ENCODE results near the gene RNF144B.
"Not testable (repeated sequence)": the region's sequence is repeated elsewhere in the genome, so short reads cannot be mapped to it uniquely, and the experiment has no call there.

Gene RNF144B

GRCh38 chr6:18409602-18410001, 22.5 kb downstream of the RNF144B start:
- not testable (repeated sequence) for DNase-seq (ENCODE audit: low read depth)

GRCh38 chr6:18410412-18410811, 23.3 kb downstream of the RNF144B start:
- DNase-seq (ENCODE audit: low read depth): no peak

DNA sequence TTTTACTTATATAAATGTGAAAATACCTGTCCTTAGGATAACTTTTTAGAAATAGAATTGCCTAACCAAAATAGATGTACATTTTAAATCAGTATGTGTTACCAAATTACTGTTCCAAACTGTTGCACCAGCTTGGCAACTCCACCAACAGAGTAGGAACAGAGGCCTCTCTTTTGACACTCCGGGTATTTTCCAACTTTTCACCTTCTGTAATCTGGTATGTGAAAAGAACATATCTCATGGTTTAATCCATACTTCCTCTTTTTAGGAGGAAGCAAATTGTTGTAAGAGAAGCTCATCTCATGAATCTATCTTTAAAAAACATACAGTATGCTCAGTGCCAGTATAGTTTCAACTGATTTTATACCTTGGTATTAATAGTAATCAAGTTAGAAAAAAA, 24.9 kb downstream of the RNF144B start:
- DNase-seq (ENCODE audit: low read depth): no peak

DNA sequence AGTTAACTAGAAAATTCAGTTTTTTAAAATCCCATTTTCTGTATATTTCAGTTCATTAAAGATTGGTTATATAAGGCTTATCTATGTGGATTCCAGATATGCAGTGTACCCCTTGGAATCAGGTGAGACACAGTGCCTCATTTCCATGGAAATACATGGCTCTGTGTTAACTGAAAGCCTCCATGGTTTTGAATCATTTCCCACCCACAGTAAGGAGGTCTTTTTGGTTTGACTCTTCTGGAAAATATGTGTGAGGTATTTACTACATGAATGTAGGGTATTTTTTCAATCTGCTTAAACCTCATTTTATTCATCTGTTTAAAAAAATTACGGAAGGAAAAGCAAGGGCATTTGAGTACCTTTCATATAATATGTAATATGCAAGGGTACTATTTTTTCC, 25.5 kb downstream of the RNF144B start:
- DNase-seq (ENCODE audit: low read depth): peak; percentile 80

DNA sequence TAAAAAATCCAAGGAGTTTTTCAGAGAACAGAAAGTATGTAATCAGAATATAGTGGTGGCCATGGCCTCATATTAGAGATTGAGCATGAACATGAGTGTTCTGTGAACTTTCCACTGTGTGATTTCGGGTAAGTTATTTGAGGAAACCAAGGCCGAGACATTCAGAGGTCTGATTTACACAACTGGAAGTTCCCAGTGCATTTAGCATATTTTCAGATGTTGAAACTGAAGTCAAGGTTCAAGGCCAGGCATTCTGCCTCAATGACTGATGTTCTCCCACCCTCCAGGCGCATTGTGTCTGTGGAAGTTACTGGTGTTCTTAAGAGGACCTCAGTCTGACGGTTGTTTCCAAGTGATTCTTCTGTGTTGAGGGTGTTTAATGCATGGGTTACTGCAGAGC, 26.2 kb downstream of the RNF144B start:
- DNase-seq (ENCODE audit: low read depth): no peak

GRCh38 chr6:18414116-18414515, 27.0 kb downstream of the RNF144B start:
- no peak for DNase-seq (ENCODE audit: low read depth)

GRCh38 chr6:18415207-18415606, 28.1 kb downstream of the RNF144B start:
- no peak for DNase-seq (ENCODE audit: low read depth)

GRCh38 chr6:18415671-18416340, 28.7 kb downstream of the RNF144B start:
- DNase-seq (ENCODE audit: low read depth): peak; percentile 57

DNA sequence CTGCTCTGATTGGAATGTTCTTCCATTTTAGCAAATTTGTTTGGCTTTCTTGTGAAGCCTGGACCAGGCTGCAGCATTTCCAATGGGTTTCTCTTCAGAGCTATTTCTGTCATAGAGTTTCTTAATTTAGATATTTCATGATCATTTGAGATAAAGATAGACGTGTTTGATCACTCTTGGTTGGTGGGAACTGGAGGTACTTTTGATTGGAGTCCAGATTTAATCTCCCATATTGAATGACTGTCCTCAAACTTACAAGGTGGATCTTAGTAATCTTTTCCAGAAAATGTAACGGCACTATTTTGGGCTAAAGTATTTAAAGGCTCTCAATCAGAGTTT, 29.2 kb downstream of the RNF144B start:
- no peak for DNase-seq (ENCODE audit: low read depth)

- DNase-seq (ENCODE audit: low read depth): no peak
Measured at GRCh38 chr6:18420328-18420727, 33.2 kb downstream of the RNF144B start.

- DNase-seq (ENCODE audit: low read depth): no peak
Measured at GRCh38 chr6:18422136-18422535, 35.0 kb downstream of the RNF144B start.

- no peak for DNase-seq (ENCODE audit: low read depth)
Measured at GRCh38 chr6:18423426-18423825, 36.3 kb downstream of the RNF144B start.

GRCh38 chr6:18424201-18424600, 37.1 kb downstream of the RNF144B start:
- no peak for DNase-seq (ENCODE audit: low read depth)

DNA sequence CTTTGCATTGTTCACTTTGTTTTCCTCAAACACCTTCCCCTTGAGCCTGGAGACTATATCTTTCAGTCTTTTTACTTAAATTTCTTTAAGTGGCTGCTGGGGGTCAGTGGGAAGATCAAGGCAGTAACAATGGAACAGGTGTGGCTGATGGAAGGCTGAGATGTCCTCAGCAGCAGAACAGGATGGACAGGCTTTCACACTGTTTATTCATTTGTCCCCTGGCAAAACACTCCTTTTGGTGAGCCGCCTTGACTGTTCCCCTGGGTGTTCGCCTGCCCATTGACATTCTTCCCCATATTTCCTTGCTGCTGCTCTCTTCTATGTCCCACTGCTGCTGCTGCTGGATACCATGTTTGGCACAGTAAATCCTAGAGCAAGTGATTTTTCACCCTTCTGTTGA, 38.1 kb downstream of the RNF144B start:
- no peak for DNase-seq (ENCODE audit: low read depth)

DNA sequence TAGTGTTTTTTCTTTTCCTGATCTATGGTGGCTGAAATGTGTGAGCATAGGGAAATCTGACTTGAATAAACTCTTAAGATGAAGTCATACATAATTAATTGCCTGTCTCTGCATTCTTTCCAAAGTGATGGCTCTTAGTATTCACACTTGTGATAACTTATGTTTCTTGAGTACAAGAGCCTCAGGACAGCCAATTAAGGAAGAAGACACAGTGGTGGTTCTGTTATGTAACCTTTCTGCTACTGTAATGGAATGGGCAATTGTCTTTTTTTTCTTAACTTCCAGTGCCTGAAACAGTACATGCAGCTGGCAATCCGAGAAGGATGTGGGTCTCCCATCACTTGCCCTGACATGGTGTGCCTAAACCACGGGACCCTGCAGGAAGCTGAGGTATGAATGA, 40.1 kb downstream of the RNF144B start:
- no peak for DNase-seq (ENCODE audit: low read depth)

GRCh38 chr6:18429655-18430297, 42.6 kb downstream of the RNF144B start:
- no peak for DNase-seq (ENCODE audit: low read depth)

DNA sequence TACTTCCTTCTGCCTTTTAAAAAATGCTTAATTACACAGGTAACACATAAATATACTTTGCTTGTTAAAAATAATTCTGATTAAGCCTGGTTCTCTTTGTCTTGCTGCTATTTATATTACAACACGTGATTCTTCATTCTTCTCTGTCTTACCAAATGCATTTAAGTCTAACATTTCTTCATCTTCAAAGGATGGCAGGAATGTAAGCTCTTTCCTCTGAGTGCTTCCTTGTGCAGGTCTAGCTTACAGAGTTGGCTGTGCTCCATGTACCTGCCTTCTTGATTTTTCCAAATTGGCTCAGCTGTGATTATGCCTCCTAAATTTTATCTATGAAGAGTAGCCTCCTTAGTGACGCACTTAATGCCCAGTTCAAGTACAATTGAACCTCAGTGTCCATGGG, 44.4 kb downstream of the RNF144B start:
- DNase-seq (ENCODE audit: low read depth): peak; percentile 67

DNA sequence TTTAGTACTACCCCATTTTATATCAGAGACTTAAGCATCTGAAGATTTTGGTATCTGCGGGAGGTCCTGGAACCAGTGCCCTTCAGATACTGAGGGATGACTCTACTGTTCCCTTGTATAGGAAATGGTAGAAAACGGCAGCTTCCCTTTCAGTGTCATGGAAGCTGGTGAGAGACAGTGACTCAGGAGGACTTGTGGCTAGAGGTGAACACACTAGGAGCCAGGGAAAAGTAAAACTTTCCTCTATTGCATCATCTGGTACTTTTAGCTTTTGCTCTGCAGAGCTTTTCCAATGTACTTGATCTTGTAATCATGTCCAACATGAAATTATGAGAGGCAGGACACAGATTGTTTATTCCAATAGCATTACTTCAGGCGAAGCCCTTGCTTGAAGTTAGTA, 45.0 kb downstream of the RNF144B start:
- peak; percentile 93 for DNase-seq (ENCODE audit: low read depth)

DNA sequence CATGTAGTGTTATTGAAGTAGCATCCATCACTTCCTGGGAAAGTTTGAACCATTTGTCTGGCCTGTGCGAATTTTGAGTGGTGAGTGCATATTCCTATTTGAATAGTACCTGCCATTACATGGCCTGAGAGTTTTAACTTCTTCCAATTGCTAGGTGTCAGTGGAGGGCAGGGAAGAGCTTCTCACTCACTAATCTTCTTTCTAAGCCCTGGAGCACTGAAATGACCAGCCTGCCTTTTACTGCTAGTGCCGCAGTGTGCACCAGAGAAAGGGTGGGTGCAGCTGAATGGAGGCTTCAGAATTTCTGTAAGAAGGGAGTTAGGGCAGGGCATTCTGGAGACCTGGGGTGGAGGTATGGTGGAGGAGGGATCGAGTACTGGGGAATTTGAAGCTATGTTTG, 45.5 kb downstream of the RNF144B start:
- DNase-seq (ENCODE audit: low read depth): no peak

DNA sequence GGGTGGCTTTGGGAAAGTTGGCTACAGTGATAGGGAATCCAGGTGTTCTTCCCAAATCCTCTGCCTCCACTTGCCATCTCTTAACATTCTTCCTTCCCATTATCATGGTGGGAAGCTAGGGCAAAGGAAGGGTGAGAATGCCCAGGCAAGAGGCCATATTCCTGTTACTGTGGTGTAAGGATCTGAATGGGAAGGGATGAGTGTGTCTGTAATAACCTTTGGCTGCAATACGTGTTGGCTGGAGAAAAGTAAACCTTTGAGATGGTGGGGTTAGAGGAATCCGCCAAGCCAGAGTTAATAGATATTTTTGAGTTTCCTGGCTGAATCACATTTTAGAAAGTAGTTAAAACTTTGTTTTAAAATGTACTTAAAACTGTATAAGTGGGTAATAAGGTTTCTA, 45.9 kb downstream of the RNF144B start:
- no peak for DNase-seq (ENCODE audit: low read depth)

DNA sequence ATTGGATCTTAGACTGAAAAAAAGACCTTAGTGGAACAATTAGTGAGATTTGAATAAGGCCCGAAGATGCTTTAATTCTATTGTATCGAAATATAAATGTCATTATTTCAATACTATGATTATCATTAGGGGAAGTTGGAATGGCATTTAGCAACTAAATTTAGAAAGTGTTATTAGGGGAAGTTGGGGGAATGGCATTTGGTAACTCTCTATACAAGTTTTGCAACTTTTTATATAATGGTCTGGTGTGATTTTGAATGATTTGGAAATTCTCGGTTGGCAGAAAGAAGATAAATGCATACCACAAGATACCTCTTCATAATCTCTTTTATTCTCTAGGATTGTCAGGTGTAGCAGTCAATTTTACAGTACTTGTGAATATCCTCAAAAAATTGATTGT, 49.2 kb downstream of the RNF144B start:
- DNase-seq (ENCODE audit: low read depth): no peak

- peak; percentile 17 for DNase-seq (ENCODE audit: low read depth)
Measured at GRCh38 chr6:18439581-18439980, 52.4 kb downstream of the RNF144B start.

GRCh38 chr6:18441251-18441979, 54.3 kb downstream of the RNF144B start:
- DNase-seq (ENCODE audit: low read depth): no peak

- no peak for DNase-seq (ENCODE audit: low read depth)
Measured at GRCh38 chr6:18444111-18444510, 57.0 kb downstream of the RNF144B start.
